ENCODE results near the gene NUCB2. TPM values are rescaled to one million over a fixed set of nuclear protein-coding genes. Genes with fewer than 3 reads are reported as not detected.

Gene NUCB2
- total RNA-seq, 2 experiments from 2014 or later = 187 to 210 TPM

- POLR2A ChIA-PET = no interaction called here
- Mint-ChIP-seq H3K27ac (no peak overlapping the region), H3K4me3 (no peak overlapping the region), H3K36me3 (ENCODE audit: low read depth) (peaks cover 22% of the 10 kb centered on the region), H3K4me1 (ENCODE audit: low read depth) (no peaks in the 10 kb centered on the region), H3K27me3 (ENCODE audit: low read depth) (no peaks in the 10 kb centered on the region), H3K9me3 (ENCODE audit: insufficient read depth) (no peaks in the 10 kb centered on the region)
- DNase-seq = no peak
- CTCF ChIA-PET = interaction anchor here (1.5 kb wide), 1 partner anchor 114 kb away, joined by 5 read pairs; no protein-coding TSS in a partner anchor
- no peak for ATAC-seq
Observed at GRCh38 chr11:17343907-17344306, 67.4 kb downstream of the NUCB2 start.

DNA sequence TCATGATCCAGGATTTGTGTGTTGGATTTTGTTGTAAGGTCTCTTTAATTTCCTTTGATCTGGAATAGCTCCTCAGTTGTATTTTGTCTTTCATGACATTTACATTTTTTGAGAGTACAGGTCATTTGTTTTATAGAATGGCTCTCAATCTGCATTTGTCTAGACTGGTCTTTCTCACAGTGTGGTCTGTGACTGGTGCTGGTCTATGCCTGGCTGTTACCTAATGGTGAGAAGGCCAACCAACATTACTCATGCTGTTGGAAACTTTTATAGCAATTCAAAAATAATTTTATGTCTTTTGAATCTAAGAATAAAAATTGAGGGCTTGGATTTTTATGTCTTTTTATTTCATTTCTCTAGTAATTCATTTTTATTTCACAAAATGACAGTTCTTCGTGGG lies 71.1 kb downstream of the NUCB2 start:
- DNase-seq (no peak), ATAC-seq (no peak)
- H3K9me3 Mint-ChIP-seq (ENCODE audit: insufficient read depth) = no peaks in the 10 kb centered on the region
- peaks cover 19% of the 10 kb centered on the region for H3K36me3 Mint-ChIP-seq (ENCODE audit: low read depth)
- peaks cover 18% of the 10 kb centered on the region for H3K4me1 Mint-ChIP-seq (ENCODE audit: low read depth)
- CTCF ChIA-PET = no interaction called here
- H3K27ac Mint-ChIP-seq = no peak overlapping the region
- POLR2A ChIA-PET = interaction anchor here (1.3 kb wide), 1 partner anchor 117 kb away, joined by 4 read pairs; no protein-coding TSS in a partner anchor
- H3K4me3 Mint-ChIP-seq = no peak overlapping the region
- peaks cover 3% of the 10 kb centered on the region for H3K27me3 Mint-ChIP-seq (ENCODE audit: low read depth)

GRCh38 chr11:17350455-17351171 lies 74.1 kb downstream of the NUCB2 start:
- peaks cover 11% of the 10 kb centered on the region for H3K36me3 Mint-ChIP-seq (ENCODE audit: low read depth)
- no peak for ATAC-seq
- DNase-seq = no peak
- H3K4me3 Mint-ChIP-seq = peak overlapping the region; percentile 82
- peaks cover 3% of the 10 kb centered on the region for H3K27me3 Mint-ChIP-seq (ENCODE audit: low read depth)
- no peaks in the 10 kb centered on the region for H3K9me3 Mint-ChIP-seq (ENCODE audit: insufficient read depth)
- ChIA-PET CTCF (interaction anchor here (0.7 to 1.1 kb wide), 3 partner anchors 34 to 121 kb away, joined by 3 read pairs; no protein-coding TSS in a partner anchor), POLR2A (no interaction called here)
- H3K4me1 Mint-ChIP-seq (ENCODE audit: low read depth) = peaks cover 37% of the 10 kb centered on the region
- peak overlapping the region; percentile 40 for H3K27ac Mint-ChIP-seq

DNA sequence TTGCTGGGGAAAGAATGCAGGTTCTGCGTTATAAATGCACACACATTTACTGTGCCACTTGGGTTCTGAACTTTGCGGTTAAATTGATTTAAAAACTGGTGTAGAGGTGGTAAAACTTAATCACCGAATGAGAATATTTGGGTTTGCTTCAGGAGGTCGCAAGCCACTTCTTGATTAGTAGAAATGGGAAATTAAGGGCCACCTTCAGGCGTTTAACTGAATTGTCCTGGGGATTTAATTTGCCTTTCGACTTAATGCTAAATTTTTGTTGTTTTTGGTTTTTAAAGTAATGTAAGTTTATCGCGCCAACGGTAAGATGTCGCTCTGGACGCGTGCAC lies 74.6 kb downstream of the NUCB2 start:
- peak overlapping the region; percentile 40 for H3K27ac Mint-ChIP-seq
- POLR2A ChIA-PET = no interaction called here

GRCh38 chr11:17351510-17352176 lies 75.1 kb downstream of the NUCB2 start, which contains the start of gene NCR3LG1:
Gene NCR3LG1 (plus strand): TSS chr11:17351800. CDS start chr11:17351970, 170 bp downstream.
- H3K27ac Mint-ChIP-seq = peak within 1 kb of the TSS; percentile 85
- ATAC-seq = peak; percentile 53
- peaks cover 11% of the 10 kb centered on the region for H3K36me3 Mint-ChIP-seq (ENCODE audit: low read depth)
- H3K4me1 Mint-ChIP-seq (ENCODE audit: low read depth) = peaks cover 37% of the 10 kb centered on the region
- H3K4me3 Mint-ChIP-seq = peak within 1 kb of the TSS; percentile 82
- peaks cover 3% of the 10 kb centered on the region for H3K27me3 Mint-ChIP-seq (ENCODE audit: low read depth)
- peak; percentile 61 for DNase-seq
- CTCF ChIA-PET = no interaction called here
- POLR2A ChIA-PET = interaction anchor here (1.3 kb wide), 1 partner anchor 76 kb away, joined by 3 read pairs; no protein-coding TSS in a partner anchor
- no peaks in the 10 kb centered on the region for H3K9me3 Mint-ChIP-seq (ENCODE audit: insufficient read depth)

More for the DNA sequence above, 74.6 kb downstream of the NUCB2 start:
- no peaks in the 10 kb centered on the region for H3K9me3 Mint-ChIP-seq (ENCODE audit: insufficient read depth)
- DNase-seq = no peak
- no peak for ATAC-seq
- H3K36me3 Mint-ChIP-seq (ENCODE audit: low read depth) = peaks cover 11% of the 10 kb centered on the region
- CTCF ChIA-PET = interaction anchor here (1.1 kb wide), 1 partner anchor 121 kb away, joined by 3 read pairs; no protein-coding TSS in a partner anchor
- H3K4me1 Mint-ChIP-seq (ENCODE audit: low read depth) = peaks cover 37% of the 10 kb centered on the region
- H3K4me3 Mint-ChIP-seq = peak overlapping the region; percentile 82
- peaks cover 3% of the 10 kb centered on the region for H3K27me3 Mint-ChIP-seq (ENCODE audit: low read depth)

- Mint-ChIP-seq H3K36me3 (ENCODE audit: low read depth) (peaks cover 14% of the 10 kb centered on the region), H3K27ac (peak overlapping the region; percentile 85), H3K4me3 (peak overlapping the region; percentile 82), H3K4me1 (ENCODE audit: low read depth) (peaks cover 37% of the 10 kb centered on the region), H3K27me3 (ENCODE audit: low read depth) (peaks cover 3% of the 10 kb centered on the region), H3K9me3 (ENCODE audit: insufficient read depth) (no peaks in the 10 kb centered on the region)
- ATAC-seq (peak; percentile 69), DNase-seq (peak; percentile 60)
- ChIA-PET POLR2A (interaction anchor here (1.1 to 1.3 kb wide), 2 partner anchors 77 to 78 kb away, joined by 3 read pairs; partner anchors contain the start of gene NUCB2), CTCF (interaction anchor here (0.8 to 2.6 kb wide), 17 partner anchors 12 to 1926 kb away, joined by 3 to 25 read pairs (median 8); no protein-coding TSS in a partner anchor)
Observed at GRCh38 chr11:17352950-17353820, 76.6 kb downstream of the NUCB2 start.

DNA sequence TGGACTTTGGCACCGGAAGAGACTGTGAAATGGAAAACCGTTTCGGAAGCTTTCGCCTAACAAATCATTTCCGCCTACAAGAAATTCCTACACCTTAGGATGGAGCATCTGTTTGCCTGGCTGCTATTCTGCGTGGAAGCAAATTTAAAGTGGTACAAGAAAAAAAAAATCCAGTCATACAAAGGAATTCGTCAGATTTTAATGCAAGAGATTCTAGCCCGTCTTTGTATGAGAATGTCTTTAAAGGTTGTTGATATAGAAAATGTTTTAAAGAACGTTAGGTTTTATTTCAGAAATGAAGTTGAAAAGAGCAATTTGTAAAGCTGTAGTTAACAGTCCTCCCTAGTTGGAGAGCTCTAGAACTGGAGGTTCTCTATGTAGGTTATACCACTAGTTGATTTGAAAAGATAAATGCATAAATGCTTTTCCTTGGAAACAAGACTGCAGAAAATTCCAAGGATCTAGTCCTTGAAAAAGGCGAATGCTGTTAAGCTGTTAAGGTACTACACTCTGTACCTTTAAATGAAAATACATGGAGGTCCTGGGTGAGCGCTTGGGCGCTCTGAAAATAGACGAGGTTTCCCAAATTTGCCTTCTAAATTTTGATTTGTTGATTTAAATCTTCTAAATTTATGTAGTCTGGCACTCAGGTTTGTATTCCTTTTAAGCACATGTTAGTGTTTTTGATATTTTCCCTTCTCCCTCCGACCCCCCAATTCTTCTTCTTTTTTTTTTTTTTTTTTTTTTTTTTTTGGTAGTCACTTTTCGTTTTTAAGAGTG lies 77.5 kb downstream of the NUCB2 start:
- no peak for DNase-seq
- POLR2A ChIA-PET = interaction anchor here (1.1 kb wide), 1 partner anchor 77 kb away, joined by 3 read pairs; the partner anchor contains the start of gene NUCB2

GRCh38 chr11:17354601-17354991 lies 78.1 kb downstream of the NUCB2 start:
- no peak overlapping the region for H3K27ac Mint-ChIP-seq
- peaks cover 37% of the 10 kb centered on the region for H3K4me1 Mint-ChIP-seq (ENCODE audit: low read depth)
- peaks cover 14% of the 10 kb centered on the region for H3K36me3 Mint-ChIP-seq (ENCODE audit: low read depth)
- no peaks in the 10 kb centered on the region for H3K9me3 Mint-ChIP-seq (ENCODE audit: insufficient read depth)
- ATAC-seq = peak; percentile 23
- peaks cover 3% of the 10 kb centered on the region for H3K27me3 Mint-ChIP-seq (ENCODE audit: low read depth)
- H3K4me3 Mint-ChIP-seq = peak overlapping the region; percentile 82
- DNase-seq = peak; percentile 85
- ChIA-PET POLR2A (no interaction called here), CTCF (interaction anchor here (0.6 to 2.6 kb wide), 20 partner anchors 10 to 1138 kb away, joined by 3 to 25 read pairs (median 5); partner anchors contain the start of genes KCNJ11 and RPS13)

More for the DNA sequence above, 77.5 kb downstream of the NUCB2 start:
- H3K27me3 Mint-ChIP-seq (ENCODE audit: low read depth) = peaks cover 3% of the 10 kb centered on the region
- H3K27ac Mint-ChIP-seq = peak overlapping the region; percentile 77
- no peaks in the 10 kb centered on the region for H3K9me3 Mint-ChIP-seq (ENCODE audit: insufficient read depth)
- peaks cover 13% of the 10 kb centered on the region for H3K36me3 Mint-ChIP-seq (ENCODE audit: low read depth)
- CTCF ChIA-PET = interaction anchor here (0.7 to 2.6 kb wide), 25 partner anchors 11 to 1925 kb away, joined by 3 to 25 read pairs (median 5); partner anchors contain the start of genes KCNJ11 and RPS13
- H3K4me3 Mint-ChIP-seq = peak overlapping the region; percentile 82
- ATAC-seq = no peak
- peaks cover 37% of the 10 kb centered on the region for H3K4me1 Mint-ChIP-seq (ENCODE audit: low read depth)

GRCh38 chr11:17366495-17366894 lies 90.0 kb downstream of the NUCB2 start:
- no peaks in the 10 kb centered on the region for H3K27me3 Mint-ChIP-seq (ENCODE audit: low read depth)
- H3K4me3 Mint-ChIP-seq = no peak overlapping the region
- H3K9me3 Mint-ChIP-seq (ENCODE audit: insufficient read depth) = peaks cover 22% of the 10 kb centered on the region
- DNase-seq (no peak), ATAC-seq (no peak)
- H3K36me3 Mint-ChIP-seq (ENCODE audit: low read depth) = peaks cover 37% of the 10 kb centered on the region
- peaks cover 12% of the 10 kb centered on the region for H3K4me1 Mint-ChIP-seq (ENCODE audit: low read depth)
- no peak overlapping the region for H3K27ac Mint-ChIP-seq
- CTCF ChIA-PET = interaction anchor here (0.6 to 3.5 kb wide), 4 partner anchors 12 to 260 kb away, joined by 3 to 24 read pairs (median 3); no protein-coding TSS in a partner anchor
- POLR2A ChIA-PET = no interaction called here

DNA sequence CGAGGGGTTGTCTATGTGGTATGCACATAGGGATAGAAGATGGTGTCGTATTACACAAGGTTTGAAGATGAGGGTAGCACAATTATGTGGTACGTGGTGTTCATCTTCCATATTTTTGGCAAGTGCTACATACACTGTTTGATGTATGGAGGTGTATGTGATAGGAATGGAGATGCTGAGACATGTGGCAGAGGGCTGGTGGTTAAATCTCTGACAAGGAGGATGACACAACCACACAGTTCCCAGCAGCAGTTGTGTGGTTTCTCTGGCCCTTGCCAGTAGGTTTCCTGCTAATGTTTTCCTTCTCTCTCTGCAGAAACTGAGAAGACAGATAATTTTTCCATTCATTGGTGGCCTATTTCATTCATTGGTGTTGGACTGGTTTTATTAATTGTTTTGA lies 92.0 kb downstream of the NUCB2 start:
- Mint-ChIP-seq H3K9me3 (ENCODE audit: insufficient read depth) (peaks cover 38% of the 10 kb centered on the region), H3K36me3 (ENCODE audit: low read depth) (peaks cover 49% of the 10 kb centered on the region), H3K4me1 (ENCODE audit: low read depth) (peaks cover 12% of the 10 kb centered on the region), H3K27me3 (ENCODE audit: low read depth) (no peaks in the 10 kb centered on the region), H3K27ac (no peak overlapping the region), H3K4me3 (no peak overlapping the region)
- ATAC-seq (no peak), DNase-seq (no peak)
- ChIA-PET POLR2A (no interaction called here), CTCF (interaction anchor here (0.7 to 1.0 kb wide), 2 partner anchors 14 to 138 kb away, joined by 3 to 6 read pairs; no protein-coding TSS in a partner anchor)
